H9 (cell line): ENCODE results near the gene SKIDA1. TPM values are rescaled to one million over a fixed set of nuclear protein-coding genes. Genes with fewer than 3 reads are reported as not detected.
"Not testable (repeated sequence)": the region's sequence is repeated elsewhere in the genome, so short reads cannot be mapped to it uniquely, and the experiment has no call there.

ENCODE experiments used
- DNase-seq: peaks from one replicate; pipeline ENCODE4 v3.0.0-alpha.2; 2017
- H2AFZ ChIP-seq: one replicate; pipeline ENCODE4 v1.6.1; 2013; ENCODE audit warnings: mild to moderate bottlenecking, low read length, control low read depth, moderate library complexity
- H2AK5ac ChIP-seq: 2 replicates; pipeline ENCODE4 v1.6.1; 2013; ENCODE audit warnings: low read length, control low read depth, mixed read lengths; ENCODE audit not compliant: insufficient read length
- H2BK120ac ChIP-seq: one replicate; pipeline ENCODE4 v1.6.1; 2013; ENCODE audit warnings: low read depth, mild to moderate bottlenecking, low read length, control low read depth, inconsistent platforms; ENCODE audit not compliant: poor library complexity, severe bottlenecking
- H2BK12ac ChIP-seq: 2 replicates; pipeline ENCODE4 v1.6.1; 2013; ENCODE audit warnings: low read length, control low read depth, mixed read lengths, low read depth; ENCODE audit not compliant: insufficient read length
- H2BK15ac ChIP-seq: 2 replicates; pipeline ENCODE4 v1.6.1; 2013; ENCODE audit warnings: low read depth, low read length, control low read depth
- H2BK20ac ChIP-seq: one replicate; pipeline ENCODE4 v1.6.1; 2013; ENCODE audit warnings: low read depth, mild to moderate bottlenecking, low read length, control low read depth, inconsistent platforms; ENCODE audit not compliant: poor library complexity, severe bottlenecking
- H2BK5ac ChIP-seq: 2 replicates; pipeline ENCODE4 v1.6.1; 2013; ENCODE audit warnings: low read length, control low read depth, mixed read lengths; ENCODE audit not compliant: insufficient read length
- H3K14ac ChIP-seq: 2 replicates; pipeline ENCODE4 v1.6.1; 2013; ENCODE audit warnings: low read length, control low read depth; ENCODE audit not compliant: insufficient read depth
- H3K18ac ChIP-seq: 2 replicates; pipeline ENCODE4 v1.6.1; 2013; ENCODE audit warnings: low read depth, mild to moderate bottlenecking, mixed read lengths, low read length, control low read depth; ENCODE audit not compliant: insufficient read length
- H3K23ac ChIP-seq: 2 replicates; pipeline ENCODE4 v1.6.1; 2013; ENCODE audit warnings: low read length, control low read depth, mixed read lengths, low read depth; ENCODE audit not compliant: insufficient read length
- H3K23me2 ChIP-seq: 2 replicates; pipeline ENCODE4 v1.6.1; 2013; ENCODE audit warnings: low read depth, mild to moderate bottlenecking, mixed read lengths, low read length, control low read depth; ENCODE audit not compliant: insufficient read length, poor library complexity, severe bottlenecking
- H3K27ac ChIP-seq: 2 replicates; pipeline ENCODE4 v1.5.1; 2013; ENCODE audit warnings: low read length, control low read depth, mixed read lengths, low read depth; ENCODE audit not compliant: insufficient read length
- H3K27me3 ChIP-seq: 2 replicates; pipeline ENCODE4 v1.6.1; 2013; ENCODE audit warnings: low read length, control low read depth, inconsistent platforms; ENCODE audit not compliant: insufficient read depth
- H3K4ac ChIP-seq: 2 replicates; pipeline ENCODE4 v1.6.1; 2013; ENCODE audit warnings: low read depth, mild to moderate bottlenecking, control low read depth, inconsistent platforms, low read length, moderate library complexity
- H3K4me1 ChIP-seq: 2 replicates; pipeline ENCODE4 v1.6.1; 2013; ENCODE audit warnings: low read length, control low read depth, inconsistent platforms; ENCODE audit not compliant: insufficient read depth
- H3K4me2 ChIP-seq: 2 replicates; pipeline ENCODE4 v1.6.1; 2013; ENCODE audit warnings: low read length, control low read depth, mixed read lengths; ENCODE audit not compliant: insufficient read length, insufficient read depth
- H3K56ac ChIP-seq: 2 replicates; pipeline ENCODE4 v1.6.1; 2013; ENCODE audit warnings: low read depth, mild to moderate bottlenecking, mixed read lengths, low read length, control low read depth; ENCODE audit not compliant: insufficient read length
- H3K79me1 ChIP-seq: 2 replicates; pipeline ENCODE4 v1.6.1; 2013; ENCODE audit warnings: low read depth, mild to moderate bottlenecking, moderate library complexity, low read length, control low read depth, inconsistent platforms; ENCODE audit not compliant: insufficient read depth, poor library complexity, severe bottlenecking
- H3K79me2 ChIP-seq: 2 replicates; pipeline ENCODE4 v1.6.1; 2013; ENCODE audit warnings: low read length, control low read depth, inconsistent platforms; ENCODE audit not compliant: insufficient read depth
- H3K9ac ChIP-seq: 2 replicates; pipeline ENCODE4 v1.6.1; 2013; ENCODE audit warnings: low read length, control low read depth, mixed read lengths; ENCODE audit not compliant: insufficient read length; ENCODE audit errors: extremely low read depth
- H3K9me3 ChIP-seq: one replicate; pipeline ENCODE4 v1.6.1; 2013; ENCODE audit warnings: low read depth, low read length, inconsistent platforms; ENCODE audit not compliant: control insufficient read depth
- H3T11ph ChIP-seq: one replicate; pipeline ENCODE4 v1.6.1; 2013; ENCODE audit warnings: mild to moderate bottlenecking, low read length, control low read depth, inconsistent platforms
- H4K20me1 ChIP-seq: one replicate; pipeline ENCODE4 v1.6.1; 2013; ENCODE audit not compliant: control insufficient read depth, insufficient read length, insufficient read depth
- H4K5ac ChIP-seq: 2 replicates; pipeline ENCODE4 v1.6.1; 2013; ENCODE audit warnings: low read depth, mild to moderate bottlenecking, mixed read lengths, low read length, control low read depth; ENCODE audit not compliant: insufficient read length
- H4K8ac ChIP-seq: replicated peaks from 2 replicates; pipeline ENCODE4 v1.6.1; 2013; ENCODE audit warnings: low read length, control low read depth, mixed read lengths, low read depth; ENCODE audit not compliant: insufficient read length
- H4K91ac ChIP-seq: 2 replicates; pipeline ENCODE4 v1.6.1; 2013; ENCODE audit warnings: low read depth, mild to moderate bottlenecking, moderate library complexity, mixed read lengths, low read length, control low read depth; ENCODE audit not compliant: insufficient read length
- H3K27ac Mint-ChIP-seq, 3 experiments: 2 replicates in 2 of 3; 3 replicates in 1 of 3; pipeline ENCODE4 v1.8.0; 2020 to 2021; ENCODE audit warnings: mixed read lengths in 3 of 3, mild to moderate bottlenecking in 1 of 3, moderate library complexity in 1 of 3
- H3K27me3 Mint-ChIP-seq: 2 replicates; pipeline ENCODE4 v1.8.0; 2021; ENCODE audit warnings: low read depth, mild to moderate bottlenecking, moderate library complexity, mixed read lengths
- H3K36me3 Mint-ChIP-seq, 3 experiments: 2 replicates in 2 of 3; 3 replicates in 1 of 3; pipeline ENCODE4 v1.8.0; 2020 to 2021; ENCODE audit warnings: low read depth in 3 of 3, mixed read lengths in 3 of 3; ENCODE audit not compliant: insufficient read depth in 1 of 3
- H3K4me1 Mint-ChIP-seq, 2 experiments: 2 replicates each; pipeline ENCODE4 v1.8.0; 2020; ENCODE audit warnings: mixed read lengths in 2 of 2
- H3K4me3 Mint-ChIP-seq, 2 experiments: 2 replicates in 1 of 2; 3 replicates in 1 of 2; pipeline ENCODE4 v1.8.0; 2020 to 2021; ENCODE audit warnings: mild to moderate bottlenecking in 2 of 2, mixed read lengths in 2 of 2, moderate library complexity in 1 of 2
- H3K9me3 Mint-ChIP-seq, 2 experiments: 2 replicates in 1 of 2; 3 replicates in 1 of 2; pipeline ENCODE4 v1.8.0; 2020; ENCODE audit warnings: mild to moderate bottlenecking in 2 of 2, mixed read lengths in 2 of 2, moderate library complexity in 1 of 2
- CTCF ChIP-seq: fragments of 200-600 bp; sonication (generic); conservative IDR thresholded peaks from 3 replicates; pipeline ENCODE4 v1.8.0; 2021; ENCODE audit warnings: antibody characterized with exemption, mild to moderate bottlenecking
- WGBS: extraction: QIAGEN DNeasy Blood & Tissue Kit; methylation state at CpG from one replicate; pipeline ENCODE4 v1.1.7; 2013; ENCODE audit warnings: missing lambda C conversion rate, low lambda C conversion rate, mixed read lengths; ENCODE audit not compliant: insufficient read length; ENCODE audit errors: extremely low coverage; 5-methylcytosine and 5-hydroxymethylcytosine counted together
- total RNA-seq: library from RNA; stranded (reverse); gene quantifications from 2 replicates; pipeline ENCODE4 v1.2.1, GENCODE V29; 2021

The SKIDA1 gene
- total RNA-seq, 1 experiment from 2014 or later: 5.9 TPM

- Mint-ChIP-seq H3K9me3 (no peaks in the 10 kb centered on the region), H3K36me3 (peaks cover 50 to 92% (median 73%) of the 10 kb centered on the region in 3 experiments)
- H2BK12ac ChIP-seq: no peak overlapping the region
Measured at GRCh38 chr10:21547246-21547645, 21.8 kb upstream of the SKIDA1 start.

GRCh38 chr10:21540701-21541100 is 15.2 kb upstream of the SKIDA1 start:
- not testable (repeated sequence) for H4K91ac ChIP-seq, H3K4me2 ChIP-seq, H2AK5ac ChIP-seq, H3K4me1 ChIP-seq, H3K27ac Mint-ChIP-seq, H3K27me3 Mint-ChIP-seq, H3K27ac ChIP-seq, H2BK12ac ChIP-seq, DNase-seq, H3K27me3 ChIP-seq, H3K9me3 Mint-ChIP-seq, H4K8ac ChIP-seq, H3K9me3 ChIP-seq, H3K4ac ChIP-seq, H3K23ac ChIP-seq, H3K56ac ChIP-seq, H2AFZ ChIP-seq, H2BK5ac ChIP-seq, H2BK120ac ChIP-seq, H2BK15ac ChIP-seq, H2BK20ac ChIP-seq, H3T11ph ChIP-seq, H4K20me1 ChIP-seq, H3K14ac ChIP-seq, H3K4me3 Mint-ChIP-seq, H3K23me2 ChIP-seq, H3K18ac ChIP-seq, H3K9ac ChIP-seq, H4K5ac ChIP-seq
- Mint-ChIP-seq H3K4me1 (peaks cover 2 to 11% of the 10 kb centered on the region in 2 experiments; a peak in 3 of 4 replicates), H3K36me3 (peaks cover 58 to 85% (median 77%) of the 10 kb centered on the region in 3 experiments)
- Histone ChIP-seq H3K79me1 (peaks cover 11% of the 10 kb centered on the region), H3K79me2 (peaks cover 13% of the 10 kb centered on the region; the same call in 1 of the 2 replicates)
- WGBS: no CpG with 5 or more reads among the region's 4 CpGs

More at GRCh38 chr10:21547246-21547645, 21.8 kb upstream of the SKIDA1 start:
- H3K18ac ChIP-seq: no peak overlapping the region
- H3K79me2 ChIP-seq: peaks cover 6% of the 10 kb centered on the region; the same call in 1 of the 2 replicates
- no peak overlapping the region for H3K4me3 Mint-ChIP-seq
- H3K4me1 ChIP-seq: no peaks in the 10 kb centered on the region
- H3K23me2 ChIP-seq: no peaks in the 10 kb centered on the region
- H2BK120ac ChIP-seq: no peak overlapping the region
- H4K8ac ChIP-seq: no peak overlapping the region
- no peaks in the 10 kb centered on the region for H3K27me3 ChIP-seq
- no peak overlapping the region for H2BK15ac ChIP-seq
- H2BK20ac ChIP-seq: no peak overlapping the region
- no peak overlapping the region for H3K14ac ChIP-seq
- DNase-seq: no peak
- H4K20me1 ChIP-seq: no peaks in the 10 kb centered on the region
- no peak overlapping the region for H4K91ac ChIP-seq
- H3K56ac ChIP-seq: no peak overlapping the region
- H2AK5ac ChIP-seq: no peak overlapping the region
- no peaks in the 10 kb centered on the region for H3K79me1 ChIP-seq
- H3K4ac ChIP-seq: no peak overlapping the region
- H2AFZ ChIP-seq: no peak overlapping the region
- no peak for TF ChIP-seq CTCF
- H3K23ac ChIP-seq: no peak overlapping the region
- no CpG with 5 or more reads among the region's 6 CpGs for WGBS
- H3K9ac ChIP-seq: no peak overlapping the region
- H3K4me1 Mint-ChIP-seq: peaks cover 0 to 4% of the 10 kb centered on the region in 2 experiments; a peak in 2 of 4 replicates
- H2BK5ac ChIP-seq: no peak overlapping the region
- no peaks in the 10 kb centered on the region for H3K9me3 ChIP-seq
- H3K4me2 ChIP-seq: no peak overlapping the region
- no peak overlapping the region for H3T11ph ChIP-seq
- no peak overlapping the region for H4K5ac ChIP-seq
- H3K27me3 Mint-ChIP-seq: no peaks in the 10 kb centered on the region
- H3K27ac ChIP-seq: no peak overlapping the region
- H3K27ac Mint-ChIP-seq: peak overlapping the region in 1 of 3 experiments; percentile 64; a peak in 2 of 7 replicates
